HEK293T (cell line): Measurements from ENCODE around the gene DDX23.

Source experiments
- BHLHE40 ChIP-seq: fragments of 450-650 bp; IDR thresholded peaks from 2 replicates; pipeline ENCODE4 v1.6.1; 2016; ENCODE audit warnings: mild to moderate bottlenecking, moderate library complexity, borderline replicate concordance
- CTBP1 ChIP-seq: fragments of 450-650 bp; IDR thresholded peaks from 2 replicates; pipeline ENCODE4 v1.6.1; 2016; ENCODE audit warnings: borderline replicate concordance
- FOXA1 ChIP-seq: fragments of 450-650 bp; IDR thresholded peaks from 2 replicates; pipeline ENCODE4 v1.6.1; 2016; ENCODE audit warnings: mild to moderate bottlenecking
- FOXM1 ChIP-seq: fragments of 450-650 bp; IDR thresholded peaks from 2 replicates; pipeline ENCODE4 v1.6.1; 2017; ENCODE audit warnings: mild to moderate bottlenecking, borderline replicate concordance
- HDGF ChIP-seq: fragments of 450-650 bp; IDR thresholded peaks from 2 replicates; pipeline ENCODE4 v1.6.1; 2017; ENCODE audit warnings: antibody characterized with exemption, borderline replicate concordance
- LEF1 ChIP-seq: fragments of 450-650 bp; IDR thresholded peaks from 2 replicates; pipeline ENCODE4 v1.6.1; 2017; ENCODE audit warnings: mild to moderate bottlenecking, borderline replicate concordance
- SUZ12 ChIP-seq: fragments of 450-650 bp; IDR thresholded peaks from 2 replicates; pipeline ENCODE4 v1.6.1; 2016; ENCODE audit warnings: mild to moderate bottlenecking
- TARDBP ChIP-seq: fragments of 450-650 bp; IDR thresholded peaks from 2 replicates; pipeline ENCODE4 v1.6.1; 2016
- ZNF384 ChIP-seq: fragments of 450-650 bp; IDR thresholded peaks from 2 replicates; pipeline ENCODE4 v1.6.1; 2016

GRCh38 chr12:48852734-48853688 is 1.0 kb upstream of the DDX23 start:
- no peak for TF ChIP-seq ZNF384
- no peak for TF ChIP-seq FOXA1
- no peak for TF ChIP-seq FOXM1
- no peak for TF ChIP-seq SUZ12
- TF ChIP-seq LEF1: no peak
- no peak for TF ChIP-seq CTBP1
- no peak for TF ChIP-seq BHLHE40
- no peak for TF ChIP-seq HDGF
- no peak for TF ChIP-seq TARDBP
